ENCODE results near the gene CCDC158. TPM values are rescaled to one million over a fixed set of nuclear protein-coding genes. Genes with fewer than 3 reads are reported as not detected.

The CCDC158 gene
- total RNA-seq, 2 experiments from 2014 or later, result not detected

DNA sequence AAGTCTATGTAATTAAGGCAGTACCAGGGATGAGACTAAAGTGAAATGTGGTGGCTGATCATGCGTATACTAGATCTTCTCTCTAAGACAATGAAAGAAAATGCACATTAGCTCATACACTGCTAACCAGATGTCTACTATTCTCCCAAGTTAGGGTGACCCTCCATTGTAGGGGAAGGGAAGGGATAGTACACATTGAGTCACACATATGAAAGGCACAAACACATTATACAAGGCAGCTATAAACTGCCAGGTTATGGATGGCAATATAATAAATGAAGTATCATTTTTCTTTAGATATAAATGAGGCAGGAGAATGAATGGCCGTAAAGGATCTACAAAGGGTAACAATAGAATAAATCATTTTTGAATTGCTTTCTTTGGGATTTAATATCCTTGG, 18.6 kb upstream of the CCDC158 start:
- Histone ChIP-seq H3K36me3 (ENCODE audit: insufficient read depth, low read length) (no peaks in the 10 kb centered on the region), H3K4me3 (ENCODE audit: low read depth, low read length, poor library complexity, severe bottlenecking) (no peak overlapping the region), H3K4me2 (ENCODE audit: low read length) (no peak overlapping the region), H4K20me1 (ENCODE audit: insufficient read depth, low read length) (no peaks in the 10 kb centered on the region), H3K4me1 (ENCODE audit: insufficient read depth, low read length, poor library complexity, severe bottlenecking) (no peaks in the 10 kb centered on the region), H3K9me2 (ENCODE audit: insufficient read depth, low read length) (no peaks in the 10 kb centered on the region), H3K79me2 (ENCODE audit: insufficient read depth, low read depth, low read length) (no peaks in the 10 kb centered on the region), H2AFZ (ENCODE audit: low read length) (no peak overlapping the region), H3K9me3 (ENCODE audit: low read length) (no peaks in the 10 kb centered on the region), H3K27ac (ENCODE audit: low read depth, low read length, poor library complexity, severe bottlenecking) (no peak overlapping the region)
- CTCF ChIA-PET (ENCODE audit: unreplicated experiment), result no interaction called here
- BruUV-seq (replicated peaks), result no TSS peak
- intact Hi-C loops (cut with micrococcal nuclease; ENCODE audit: unreplicated experiment), result no loop called here
- DNase-seq (ENCODE audit: low spot score), result no peak
- TF ChIP-seq EZH2phosphoT487 (IDR thresholded peaks at IDR 0.05; ENCODE audit: borderline replicate concordance, low read depth, low read length), result no peak
- TF ChIP-seq, protein P1, sequence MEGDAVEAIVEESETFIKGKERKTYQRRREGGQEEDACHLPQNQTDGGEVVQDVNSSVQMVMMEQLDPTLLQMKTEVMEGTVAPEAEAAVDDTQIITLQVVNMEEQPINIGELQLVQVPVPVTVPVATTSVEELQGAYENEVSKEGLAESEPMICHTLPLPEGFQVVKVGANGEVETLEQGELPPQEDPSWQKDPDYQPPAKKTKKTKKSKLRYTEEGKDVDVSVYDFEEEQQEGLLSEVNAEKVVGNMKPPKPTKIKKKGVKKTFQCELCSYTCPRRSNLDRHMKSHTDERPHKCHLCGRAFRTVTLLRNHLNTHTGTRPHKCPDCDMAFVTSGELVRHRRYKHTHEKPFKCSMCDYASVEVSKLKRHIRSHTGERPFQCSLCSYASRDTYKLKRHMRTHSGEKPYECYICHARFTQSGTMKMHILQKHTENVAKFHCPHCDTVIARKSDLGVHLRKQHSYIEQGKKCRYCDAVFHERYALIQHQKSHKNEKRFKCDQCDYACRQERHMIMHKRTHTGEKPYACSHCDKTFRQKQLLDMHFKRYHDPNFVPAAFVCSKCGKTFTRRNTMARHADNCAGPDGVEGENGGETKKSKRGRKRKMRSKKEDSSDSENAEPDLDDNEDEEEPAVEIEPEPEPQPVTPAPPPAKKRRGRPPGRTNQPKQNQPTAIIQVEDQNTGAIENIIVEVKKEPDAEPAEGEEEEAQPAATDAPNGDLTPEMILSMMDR (conservative IDR thresholded peaks at IDR 0.05; ENCODE audit: low read length), result no peak
- POLR2A ChIA-PET, result no interaction called here

DNA sequence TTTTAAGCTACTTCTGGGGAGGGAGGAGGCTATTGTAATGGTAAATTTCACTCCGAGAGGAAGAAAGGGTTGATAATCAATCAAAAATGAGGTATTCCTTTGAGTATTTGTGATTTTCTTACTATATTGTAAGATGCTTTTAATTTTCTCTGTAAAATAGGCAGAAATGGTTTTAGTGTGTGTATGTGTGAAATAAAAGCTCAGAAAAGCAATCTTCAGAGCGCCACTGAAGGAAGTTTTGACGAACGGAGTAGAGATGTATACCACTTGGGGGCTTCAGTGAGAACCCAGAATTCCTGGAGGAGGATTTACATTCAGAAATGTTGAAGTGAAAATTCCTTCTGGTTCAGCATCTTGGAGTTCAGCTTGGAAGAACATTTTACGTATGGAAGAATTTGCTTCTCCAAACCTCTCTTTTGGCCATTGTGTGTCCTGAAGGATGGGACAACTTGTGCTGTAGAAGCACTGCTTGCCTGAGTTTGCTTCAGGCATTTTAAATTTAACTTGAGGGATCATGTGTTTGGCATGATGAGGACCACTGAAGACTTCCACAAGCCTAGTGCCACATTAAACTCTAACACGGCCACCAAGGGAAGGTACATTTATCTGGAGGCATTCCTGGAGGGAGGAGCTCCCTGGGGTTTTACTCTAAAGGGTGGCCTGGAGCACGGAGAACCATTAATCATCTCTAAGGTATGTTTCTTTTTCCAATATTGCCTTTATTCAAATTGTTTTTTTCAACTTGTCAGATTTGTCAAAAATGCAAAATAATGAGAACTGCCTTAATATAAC, 14.8 kb upstream of the CCDC158 start:
- no peaks in the 10 kb centered on the region for H3K79me2 ChIP-seq (ENCODE audit: insufficient read depth, low read depth, low read length)
- no TSS peak for BruUV-seq (replicated peaks)
- H3K4me2 ChIP-seq (ENCODE audit: low read length), result no peak overlapping the region
- TF ChIP-seq, protein P1 (conservative IDR thresholded peaks at IDR 0.05; ENCODE audit: low read length), result no peak
- no peak for TF ChIP-seq EZH2phosphoT487 (IDR thresholded peaks at IDR 0.05; ENCODE audit: borderline replicate concordance, low read depth, low read length)
- H3K4me1 ChIP-seq (ENCODE audit: insufficient read depth, low read length, poor library complexity, severe bottlenecking), result no peaks in the 10 kb centered on the region
- intact Hi-C loops (cut with micrococcal nuclease; ENCODE audit: unreplicated experiment), result no loop called here
- H3K36me3 ChIP-seq (ENCODE audit: insufficient read depth, low read length), result no peaks in the 10 kb centered on the region
- ChIA-PET POLR2A (interaction anchor here (0.6 kb wide), 1 partner anchor 343 kb away, joined by 3 read pairs; no protein-coding TSS in a partner anchor), CTCF (ENCODE audit: unreplicated experiment) (no interaction called here)
- H3K9me2 ChIP-seq (ENCODE audit: insufficient read depth, low read length), result no peaks in the 10 kb centered on the region
- H4K20me1 ChIP-seq (ENCODE audit: insufficient read depth, low read length), result no peaks in the 10 kb centered on the region
- no peak for DNase-seq (ENCODE audit: low spot score)
- H2AFZ ChIP-seq (ENCODE audit: low read length), result no peak overlapping the region
- H3K4me3 ChIP-seq (ENCODE audit: low read depth, low read length, poor library complexity, severe bottlenecking), result no peak overlapping the region
- no peak overlapping the region for H3K27ac ChIP-seq (ENCODE audit: low read depth, low read length, poor library complexity, severe bottlenecking)
- H3K9me3 ChIP-seq (ENCODE audit: low read length), result no peaks in the 10 kb centered on the region

DNA sequence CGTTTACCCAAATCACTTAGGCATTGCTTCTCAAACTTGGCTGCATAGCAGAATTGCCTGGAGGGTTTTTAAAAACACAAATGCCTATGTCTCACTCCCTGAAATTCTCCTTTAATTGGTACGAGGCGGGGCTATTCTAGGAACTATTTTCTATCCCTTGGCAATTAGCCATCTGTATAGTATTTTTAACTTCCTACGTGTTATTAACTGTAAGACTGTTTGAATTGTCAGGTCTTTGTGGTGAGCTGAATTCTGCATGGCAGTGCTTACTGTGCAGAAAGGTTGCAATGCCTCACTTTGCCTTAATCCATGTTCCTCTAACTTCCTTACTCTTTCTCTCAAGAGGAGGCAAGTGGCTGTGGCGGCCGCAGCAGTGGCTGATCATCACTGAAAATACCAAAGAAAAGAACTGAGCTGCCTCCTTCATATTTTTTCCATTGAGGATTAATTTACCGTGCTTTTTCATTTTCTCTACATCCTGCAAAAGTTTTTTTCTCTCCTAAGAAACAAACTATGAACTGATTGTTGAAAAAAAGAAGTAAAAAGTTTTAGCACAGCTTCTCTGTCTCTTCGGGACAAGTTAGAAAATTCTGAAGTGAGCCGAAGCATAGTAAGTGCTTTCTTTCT, 14.1 kb upstream of the CCDC158 start, which contains the start of gene SHROOM3:
TSS of gene SHROOM3 (plus strand) at position 329 of the 627 bp plus-strand sequence. CDS start 824 bp downstream, outside the sequence.
- Histone ChIP-seq H3K9me3 (ENCODE audit: low read length) (no peaks in the 10 kb centered on the region), H3K4me1 (ENCODE audit: insufficient read depth, low read length, poor library complexity, severe bottlenecking) (no peaks in the 10 kb centered on the region), H3K79me2 (ENCODE audit: insufficient read depth, low read depth, low read length) (no peaks in the 10 kb centered on the region), H3K36me3 (ENCODE audit: insufficient read depth, low read length) (no peaks in the 10 kb centered on the region), H3K27ac (ENCODE audit: low read depth, low read length, poor library complexity, severe bottlenecking) (no peak within 1 kb of the TSS), H4K20me1 (ENCODE audit: insufficient read depth, low read length) (no peaks in the 10 kb centered on the region), H2AFZ (ENCODE audit: low read length) (no peak within 1 kb of the TSS), H3K4me3 (ENCODE audit: low read depth, low read length, poor library complexity, severe bottlenecking) (no peak within 1 kb of the TSS), H3K9me2 (ENCODE audit: insufficient read depth, low read length) (no peaks in the 10 kb centered on the region), H3K4me2 (ENCODE audit: low read length) (no peak within 1 kb of the TSS)
- CTCF ChIA-PET (ENCODE audit: unreplicated experiment), result no interaction called here
- intact Hi-C loops (cut with micrococcal nuclease; ENCODE audit: unreplicated experiment), result loop anchor here (5.0 kb wide), 1 partner anchor 312 kb away; no protein-coding TSS in a partner anchor
- no TSS peak for BruUV-seq (replicated peaks)
- POLR2A ChIA-PET, result no interaction called here
- TF ChIP-seq, protein P1 (conservative IDR thresholded peaks at IDR 0.05; ENCODE audit: low read length), result no peak
- TF ChIP-seq EZH2phosphoT487 (IDR thresholded peaks at IDR 0.05; ENCODE audit: borderline replicate concordance, low read depth, low read length), result no peak
- DNase-seq (ENCODE audit: low spot score), result no peak
